ENCODE measurements around the gene SERPINB7. TPM values are rescaled to one million over a fixed set of nuclear protein-coding genes. Genes with fewer than 3 reads are reported as not detected.

SERPINB7 gene
- total and polyA plus RNA-seq, 10 of the 15 experiments (the other 5 are each of a cell fraction or from before 2014, with no cell fraction given): not detected

DNA sequence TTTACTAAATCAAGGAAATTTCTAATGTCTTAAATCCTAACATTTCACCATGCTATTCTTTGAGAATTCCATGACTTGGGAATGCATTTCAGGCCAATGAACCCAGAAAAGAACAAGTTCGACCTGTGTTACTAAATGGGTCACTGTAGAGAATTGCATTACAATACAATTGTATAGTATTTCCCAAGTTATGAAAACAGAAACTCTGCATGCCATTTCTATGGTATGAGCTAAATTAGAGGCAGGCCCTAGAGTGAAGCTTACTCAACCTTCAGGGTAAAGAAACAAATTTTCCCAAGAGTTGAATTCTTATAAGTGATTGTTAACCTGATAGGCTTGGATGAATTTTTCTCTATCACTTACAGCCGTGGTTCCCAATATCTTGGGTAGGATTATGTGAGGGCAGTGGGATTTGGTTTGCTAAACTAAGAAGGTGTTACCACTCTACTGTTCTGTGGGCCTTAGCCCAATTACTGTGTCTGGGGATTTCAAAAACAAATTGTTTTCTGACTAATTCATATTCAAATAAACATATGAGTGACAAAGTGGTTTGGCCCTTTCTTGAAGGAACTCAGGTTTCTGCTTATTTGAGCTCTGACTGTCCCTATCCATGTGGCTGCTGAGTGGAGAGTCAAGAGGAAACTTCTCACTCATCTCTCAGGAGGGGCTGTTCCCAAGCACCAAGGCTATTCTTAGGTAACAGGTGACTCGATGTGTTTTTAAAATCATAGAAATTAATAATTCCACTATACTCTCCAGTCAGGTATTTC lies 11.2 kb upstream of the SERPINB7 start:
- no peak overlapping the region for H2AFZ ChIP-seq (ENCODE audit: control insufficient read depth, low read depth, low read length)
- in situ Hi-C loops (cut with MboI): no loop called here

More for the DNA sequence above, 11.2 kb upstream of the SERPINB7 start:
- POLR2A ChIA-PET: no interaction called here
- no peak overlapping the region for H3K4me3 ChIP-seq
- no peaks in the 10 kb centered on the region; a peak in 1 of 4 replicates for H3K27me3 ChIP-seq (replicated peaks in 1 of 2; ENCODE audit: control insufficient read depth in 2 of 2, insufficient read depth in 2 of 2, low read length in 1 of 2)
- no peaks in the 10 kb centered on the region for H3K79me2 ChIP-seq (ENCODE audit: control insufficient read depth, insufficient read depth, low read length)
- intact Hi-C loops (cut with micrococcal nuclease; ENCODE audit: unreplicated experiment): no loop called here
- H3K9me3 ChIP-seq (replicated peaks; ENCODE audit: control insufficient read depth, insufficient read depth, low read length): no peaks in the 10 kb centered on the region; the same call in 2 of the 3 replicates
- H3K27ac ChIP-seq (ENCODE audit: control insufficient read depth, insufficient read depth): no peak overlapping the region
- SMC1A ChIA-PET (ENCODE audit: uncharacterized antibody, unreplicated experiment): interaction anchor here (0.5 to 1.6 kb wide), 2 partner anchors 18 to 22 kb away, joined by 3 to 4 read pairs; no protein-coding TSS in a partner anchor
- no peak for TF ChIP-seq NFYA (IDR thresholded peaks at IDR 0.05; ENCODE audit: borderline replicate concordance, low read depth, low read length)
- TF ChIP-seq HDAC6 (IDR thresholded peaks at IDR 0.05; ENCODE audit: unreplicated experiment): no peak
- no peak for TF ChIP-seq CREM (IDR thresholded peaks at IDR 0.05; ENCODE audit: low read depth)
- no peak for TF ChIP-seq PKNOX1 (IDR thresholded peaks at IDR 0.05)
- TF ChIP-seq KAT2A (conservative IDR thresholded peaks at IDR 0.05; ENCODE audit: control insufficient read depth, low read depth, low read length): no peak
- no peak for TF ChIP-seq CBFB (IDR thresholded peaks at IDR 0.05; ENCODE audit: low read depth)
- TF ChIP-seq, protein P1, sequence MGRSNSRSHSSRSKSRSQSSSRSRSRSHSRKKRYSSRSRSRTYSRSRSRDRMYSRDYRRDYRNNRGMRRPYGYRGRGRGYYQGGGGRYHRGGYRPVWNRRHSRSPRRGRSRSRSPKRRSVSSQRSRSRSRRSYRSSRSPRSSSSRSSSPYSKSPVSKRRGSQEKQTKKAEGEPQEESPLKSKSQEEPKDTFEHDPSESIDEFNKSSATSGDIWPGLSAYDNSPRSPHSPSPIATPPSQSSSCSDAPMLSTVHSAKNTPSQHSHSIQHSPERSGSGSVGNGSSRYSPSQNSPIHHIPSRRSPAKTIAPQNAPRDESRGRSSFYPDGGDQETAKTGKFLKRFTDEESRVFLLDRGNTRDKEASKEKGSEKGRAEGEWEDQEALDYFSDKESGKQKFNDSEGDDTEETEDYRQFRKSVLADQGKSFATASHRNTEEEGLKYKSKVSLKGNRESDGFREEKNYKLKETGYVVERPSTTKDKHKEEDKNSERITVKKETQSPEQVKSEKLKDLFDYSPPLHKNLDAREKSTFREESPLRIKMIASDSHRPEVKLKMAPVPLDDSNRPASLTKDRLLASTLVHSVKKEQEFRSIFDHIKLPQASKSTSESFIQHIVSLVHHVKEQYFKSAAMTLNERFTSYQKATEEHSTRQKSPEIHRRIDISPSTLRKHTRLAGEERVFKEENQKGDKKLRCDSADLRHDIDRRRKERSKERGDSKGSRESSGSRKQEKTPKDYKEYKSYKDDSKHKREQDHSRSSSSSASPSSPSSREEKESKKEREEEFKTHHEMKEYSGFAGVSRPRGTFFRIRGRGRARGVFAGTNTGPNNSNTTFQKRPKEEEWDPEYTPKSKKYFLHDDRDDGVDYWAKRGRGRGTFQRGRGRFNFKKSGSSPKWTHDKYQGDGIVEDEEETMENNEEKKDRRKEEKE (IDR thresholded peaks at IDR 0.05): no peak
- TF ChIP-seq SP1 (IDR thresholded peaks at IDR 0.05; ENCODE audit: low read depth, low read length): no peak
- no peak overlapping the region for H3K9ac ChIP-seq (ENCODE audit: control insufficient read depth, insufficient read depth, low read length)
- ATAC-seq: no peak
- no peak for DNase-seq (ENCODE audit: low read depth, low spot score)
- WGBS (ENCODE audit: insufficient coverage, insufficient replicate concordance, low lambda C conversion rate, missing lambda C conversion rate): 0% methylated on average over 3 of the region's 3 CpGs
- FAIRE-seq: no peak
- no peak overlapping the region for H3K4me2 ChIP-seq (ENCODE audit: control insufficient read depth, insufficient read depth)
- no peaks in the 10 kb centered on the region for H3K4me1 ChIP-seq (ENCODE audit: control insufficient read depth, insufficient read depth, low read length)
- no peaks in the 10 kb centered on the region for H3K36me3 ChIP-seq (ENCODE audit: control insufficient read depth in 2 of 2, insufficient read depth in 2 of 2, low read length in 1 of 2)
- CTCF ChIA-PET: no interaction called here
- BruUV-seq (replicated peaks): no TSS peak
- RAD21 ChIA-PET (ENCODE audit: unreplicated experiment): no interaction called here
- H4K20me1 ChIP-seq (ENCODE audit: control insufficient read depth, insufficient read depth): no peaks in the 10 kb centered on the region
